GM18907 (cell line): Measurements from ENCODE around the gene HEXIM2.

Experiments
- ATAC-seq: cut with Tn5 transposase; IDR thresholded peaks from one replicate; pipeline ENCODE4 v1.9.1; 2021; ENCODE audit warnings: mild to moderate bottlenecking, moderate library complexity; ENCODE audit not compliant: unreplicated experiment

HEXIM2 gene

GRCh38 chr17:45143767-45144198 is 17.9 kb upstream of the HEXIM2 start:
- no peak for ATAC-seq

- ATAC-seq, result no peak
Observed at GRCh38 chr17:45144199-45145034, 17.3 kb upstream of the HEXIM2 start.

GRCh38 chr17:45145035-45145389 is 16.7 kb upstream of the HEXIM2 start:
- ATAC-seq, result no peak

- no peak for ATAC-seq
Observed at GRCh38 chr17:45146166-45146565, 15.5 kb upstream of the HEXIM2 start.

- no peak for ATAC-seq
Observed at GRCh38 chr17:45146592-45146889, 15.1 kb upstream of the HEXIM2 start.

- ATAC-seq, result peak; percentile 5
Observed at GRCh38 chr17:45146890-45147580, 14.6 kb upstream of the HEXIM2 start.

- ATAC-seq, result peak; percentile 30
Observed at GRCh38 chr17:45147581-45148182, 14.0 kb upstream of the HEXIM2 start.

GRCh38 chr17:45148183-45149036 is 13.3 kb upstream of the HEXIM2 start, which contains the start of gene HEXIM1:
HEXIM1 (plus strand) TSS chr17:45148475; CDS start chr17:45149191, 716 bp downstream.
- peak; percentile 63 for ATAC-seq

GRCh38 chr17:45149037-45149668 is 12.5 kb upstream of the HEXIM2 start:
- peak; percentile 33 for ATAC-seq

GRCh38 chr17:45149669-45150664 is 11.7 kb upstream of the HEXIM2 start:
- no peak for ATAC-seq

GRCh38 chr17:45150911-45151809 is 10.5 kb upstream of the HEXIM2 start:
- no peak for ATAC-seq

GRCh38 chr17:45155029-45155428 is 6.6 kb upstream of the HEXIM2 start:
- ATAC-seq, result no peak

- no peak for ATAC-seq
Observed at GRCh38 chr17:45155483-45155882, 6.2 kb upstream of the HEXIM2 start.

- ATAC-seq, result no peak
Observed at GRCh38 chr17:45156242-45156641, 5.4 kb upstream of the HEXIM2 start.

- ATAC-seq, result peak; percentile 33
Observed at GRCh38 chr17:45160447-45161287, 1.0 kb upstream of the HEXIM2 start.

GRCh38 chr17:45162025-45162687 is 481 bp downstream of the HEXIM2 start:
- ATAC-seq, result no peak

- no peak for ATAC-seq
Observed at GRCh38 chr17:45164734-45165269, 3.1 kb downstream of the HEXIM2 start.
